ENCODE results near the gene PCGF3. TPM values are rescaled to one million over a fixed set of nuclear protein-coding genes. Genes with fewer than 3 reads are reported as not detected.
"Not testable (repeated sequence)": the region's sequence is repeated elsewhere in the genome, so short reads cannot be mapped to it uniquely, and the experiment has no call there.

Gene PCGF3
- total RNA-seq, 1 donor from 2014 or later, result 33.2 TPM

- DNase-seq (ENCODE audit: low read depth in 2 of 2), result peak in 1 of 2 donors; percentile 25
Observed at GRCh38 chr4:762211-763190, 56.9 kb downstream of the PCGF3 start.

GRCh38 chr4:763191-763810, 57.7 kb downstream of the PCGF3 start:
- DNase-seq (ENCODE audit: low read depth in 2 of 2), result no peak

DNA sequence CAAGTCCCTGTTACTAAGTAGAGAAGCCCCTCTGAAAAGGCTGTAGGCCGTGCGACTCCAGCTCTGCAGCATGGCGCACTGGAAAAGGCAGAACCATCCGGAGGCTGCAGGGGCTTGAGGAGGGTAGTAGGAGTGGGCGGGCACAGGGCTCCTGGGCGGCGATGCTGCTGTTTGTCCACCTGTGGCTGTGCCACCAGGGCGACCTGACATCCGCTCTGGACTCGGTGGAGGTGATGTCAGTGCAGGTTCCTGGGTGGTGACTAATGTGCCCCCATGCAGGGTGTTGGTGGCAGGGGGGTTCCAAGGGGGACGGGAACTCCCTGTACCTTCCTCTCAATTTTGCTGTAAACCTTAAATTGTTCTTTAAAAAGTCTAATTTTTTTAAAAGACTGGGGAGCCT, 58.3 kb downstream of the PCGF3 start:
- no peak for DNase-seq (ENCODE audit: low read depth in 2 of 2)

GRCh38 chr4:764405-765169, 59.0 kb downstream of the PCGF3 start:
- no peak for DNase-seq (ENCODE audit: low read depth in 2 of 2)

DNA sequence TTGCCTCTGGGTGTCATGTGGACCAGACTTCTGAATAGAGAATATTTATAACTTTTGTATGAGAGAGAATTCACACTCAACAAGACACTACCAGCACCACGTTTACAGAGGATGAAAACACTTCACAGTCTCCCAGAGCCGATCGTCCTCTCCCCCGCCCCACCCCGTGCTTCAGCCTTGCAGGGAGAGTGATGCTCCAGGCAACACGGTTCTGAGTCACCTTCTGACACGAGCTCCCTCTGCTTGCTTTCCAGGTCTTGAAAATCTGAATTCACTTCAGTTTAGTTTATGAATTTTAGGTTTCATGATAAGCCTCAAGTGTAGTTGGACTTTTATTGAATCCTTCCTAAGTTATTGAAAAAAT, 60.5 kb downstream of the PCGF3 start:
- DNase-seq (ENCODE audit: low read depth in 2 of 2), result no peak

- DNase-seq (ENCODE audit: low read depth in 2 of 2), result no peak
Observed at GRCh38 chr4:766559-767283, 61.1 kb downstream of the PCGF3 start.

DNA sequence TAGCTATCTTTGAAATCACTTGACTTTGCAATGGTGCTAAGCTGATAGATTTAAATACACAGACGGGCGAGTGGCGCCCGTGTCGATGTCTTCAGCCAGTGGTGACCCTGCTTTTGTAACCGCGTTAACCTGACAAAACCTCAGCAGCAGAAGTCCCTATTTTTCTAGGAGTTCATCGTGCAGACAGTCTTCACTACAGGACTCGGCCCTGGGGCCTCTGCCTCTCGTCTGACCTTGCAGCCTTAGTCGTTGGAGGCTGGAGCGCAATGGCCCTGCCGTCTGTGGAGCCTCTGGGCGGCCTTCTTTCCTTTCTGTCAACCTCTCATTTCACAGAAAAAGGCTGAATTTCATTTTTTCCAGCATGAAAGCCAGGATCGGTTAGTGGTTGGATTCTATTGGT, 62.4 kb downstream of the PCGF3 start:
- DNase-seq (ENCODE audit: low read depth in 2 of 2), result no peak

GRCh38 chr4:768995-769394, 63.4 kb downstream of the PCGF3 start:
- DNase-seq (ENCODE audit: low read depth in 2 of 2), result no peak

DNA sequence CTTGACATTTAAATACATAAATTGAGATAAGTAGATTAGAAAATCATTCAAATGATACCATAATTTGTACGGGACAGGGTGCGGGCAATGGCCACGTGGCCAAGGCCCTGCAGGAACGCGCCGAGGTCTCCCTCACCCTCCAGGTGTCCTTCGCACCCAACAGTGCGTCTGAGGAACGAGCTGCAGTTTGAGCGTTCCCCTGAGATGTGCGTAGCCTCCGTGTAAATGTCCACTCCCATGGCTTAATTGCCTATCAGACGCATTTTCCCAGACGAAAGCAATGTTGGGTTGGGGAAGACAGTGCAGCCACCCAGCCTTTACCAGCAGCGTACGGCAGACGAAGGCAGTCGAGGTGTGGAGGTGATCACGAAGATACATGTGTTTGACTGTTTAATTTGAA, 63.9 kb downstream of the PCGF3 start:
- no peak for DNase-seq (ENCODE audit: low read depth in 2 of 2)

GRCh38 chr4:770022-770421, 64.4 kb downstream of the PCGF3 start:
- DNase-seq (ENCODE audit: low read depth in 2 of 2), result no peak

- DNase-seq (ENCODE audit: low read depth in 2 of 2), result no peak
Observed at GRCh38 chr4:771464-771863, 65.8 kb downstream of the PCGF3 start.

- no peak for DNase-seq (ENCODE audit: low read depth in 2 of 2)
Observed at GRCh38 chr4:772118-772517, 66.5 kb downstream of the PCGF3 start.

- DNase-seq (ENCODE audit: low read depth in 2 of 2), result no peak
Observed at GRCh38 chr4:772776-773175, 67.1 kb downstream of the PCGF3 start.

DNA sequence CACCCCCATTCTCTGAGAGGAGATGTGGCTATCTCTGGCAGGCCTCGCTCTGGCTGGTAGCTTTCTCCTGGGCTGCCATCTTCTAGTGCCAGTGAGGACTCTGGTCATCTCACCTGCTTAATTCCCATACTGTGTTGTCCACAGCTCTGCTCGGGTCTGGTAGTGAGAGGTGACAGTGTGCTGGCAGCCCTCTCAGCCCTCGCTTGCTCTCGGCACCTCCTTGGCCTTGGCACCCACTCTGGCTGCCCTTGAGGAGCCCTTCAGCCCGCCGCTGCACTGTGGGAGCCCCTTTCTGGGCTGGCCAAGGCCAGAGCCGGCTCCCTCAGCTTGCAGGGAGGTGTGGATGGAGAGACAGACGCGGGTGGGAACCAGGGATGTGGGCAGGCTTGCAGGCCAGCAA, 67.6 kb downstream of the PCGF3 start:
- no peak for DNase-seq (ENCODE audit: low read depth in 2 of 2)

GRCh38 chr4:774419-775092, 68.9 kb downstream of the PCGF3 start:
- not testable (repeated sequence) for DNase-seq (ENCODE audit: low read depth in 2 of 2)

DNA sequence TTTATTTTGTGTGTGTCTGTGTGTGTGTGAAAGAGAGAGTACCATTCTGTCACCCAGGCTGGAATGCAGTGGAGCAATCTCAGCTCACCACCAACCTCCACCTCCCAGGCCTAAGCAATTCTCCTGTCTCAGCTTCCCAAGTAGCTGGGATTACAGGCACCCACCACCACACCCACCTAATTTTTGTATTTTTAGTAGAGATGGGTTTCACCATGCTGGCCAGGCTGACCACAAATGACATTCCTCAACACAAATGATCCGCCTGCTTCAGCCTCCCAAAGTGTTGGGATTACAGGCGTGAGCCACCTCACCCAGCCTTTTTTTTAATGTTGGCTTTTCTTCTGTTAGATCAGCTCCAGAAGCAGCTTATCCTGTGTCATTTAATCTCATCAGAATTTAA, 69.9 kb downstream of the PCGF3 start:
- not testable (repeated sequence) for DNase-seq (ENCODE audit: low read depth in 2 of 2)

GRCh38 chr4:776743-777441, 71.3 kb downstream of the PCGF3 start:
- no peak for DNase-seq (ENCODE audit: low read depth in 2 of 2)

DNA sequence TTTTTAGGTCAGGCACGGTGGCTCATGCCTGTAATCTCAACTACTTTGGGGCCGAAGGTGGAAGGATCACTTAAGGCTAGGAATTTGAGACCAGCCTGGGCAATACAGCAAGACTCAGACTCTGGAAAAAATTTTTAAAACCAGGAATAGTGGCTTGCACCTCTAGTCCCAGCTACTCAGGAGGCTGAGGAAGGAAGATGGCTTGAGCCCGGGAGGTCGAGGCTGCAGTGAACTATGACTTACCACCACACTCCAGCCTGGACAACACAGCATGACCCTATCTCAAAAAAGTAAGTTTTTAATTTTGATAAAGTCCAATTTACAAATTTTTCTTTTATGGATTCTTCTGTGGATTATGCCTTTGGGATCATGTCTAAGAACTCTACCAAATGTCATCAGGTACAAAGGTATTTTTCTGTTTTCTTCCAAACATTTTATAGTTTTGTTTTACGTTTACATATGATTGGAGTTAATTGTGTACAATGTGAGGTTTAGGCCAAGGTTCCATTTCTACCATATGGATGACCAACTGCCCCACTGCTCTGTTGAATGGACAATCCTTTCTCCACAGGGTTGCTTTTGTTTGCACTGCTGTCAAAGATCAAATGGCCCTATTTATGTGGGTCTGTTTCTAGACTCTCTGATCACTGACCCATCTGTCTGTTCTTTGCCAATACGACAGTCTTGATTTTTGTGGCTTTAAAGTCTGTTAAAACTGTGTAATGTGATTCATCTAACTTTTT, 72.1 kb downstream of the PCGF3 start:
- no peak for DNase-seq (ENCODE audit: low read depth in 2 of 2)

GRCh38 chr4:779555-779954, 73.9 kb downstream of the PCGF3 start:
- no peak for DNase-seq (ENCODE audit: low read depth in 2 of 2)

GRCh38 chr4:780255-780654, 74.6 kb downstream of the PCGF3 start:
- not testable (repeated sequence) for DNase-seq (ENCODE audit: low read depth in 2 of 2)
